SKM-1 (cell line): Measurements from ENCODE around the gene ABHD16B.
"Not testable (repeated sequence)": the region's sequence is repeated elsewhere in the genome, so short reads cannot be mapped to it uniquely, and the experiment has no call there.

Experiments used
- DNase-seq: peaks from one replicate; lab custom pipeline; 2025; ENCODE audit not compliant: unreplicated experiment; lab: John Stamatoyannopoulos, UW

The ABHD16B gene

GRCh38 chr20:63877755-63878470, 16.6 kb downstream of the ABHD16B start:
- DNase-seq, result no peak

GRCh38 chr20:63878899-63879663, 17.8 kb downstream of the ABHD16B start:
- DNase-seq, result no peak

GRCh38 chr20:63880901-63881300, 19.6 kb downstream of the ABHD16B start:
- DNase-seq, result not testable (repeated sequence)

GRCh38 chr20:63881451-63882226, 20.3 kb downstream of the ABHD16B start:
- DNase-seq, result no peak

- DNase-seq, result no peak
Measured at GRCh38 chr20:63882257-63883200, 21.2 kb downstream of the ABHD16B start.

- DNase-seq, result no peak
Measured at GRCh38 chr20:63883201-63883593, 21.9 kb downstream of the ABHD16B start.

- DNase-seq, result no peak
Measured at GRCh38 chr20:63884506-63885263, 23.4 kb downstream of the ABHD16B start.

- no peak for DNase-seq
Measured at GRCh38 chr20:63885264-63886053, 24.2 kb downstream of the ABHD16B start.

- no peak for DNase-seq
Measured at GRCh38 chr20:63886054-63886419, 24.7 kb downstream of the ABHD16B start.

GRCh38 chr20:63886921-63887320, 25.6 kb downstream of the ABHD16B start:
- DNase-seq, result no peak

- no peak for DNase-seq
Measured at GRCh38 chr20:63889241-63890200, 28.2 kb downstream of the ABHD16B start.

GRCh38 chr20:63890201-63890576, 28.9 kb downstream of the ABHD16B start:
- DNase-seq, result no peak

- no peak for DNase-seq
Measured at GRCh38 chr20:63890616-63891015, 29.3 kb downstream of the ABHD16B start.

- no peak for DNase-seq
Measured at GRCh38 chr20:63891061-63892002, 30.0 kb downstream of the ABHD16B start.

GRCh38 chr20:63892402-63892801, 31.1 kb downstream of the ABHD16B start:
- no peak for DNase-seq

GRCh38 chr20:63893999-63894357, 32.7 kb downstream of the ABHD16B start:
- no peak for DNase-seq
